Heart right ventricle (tissue), 16 donors: ENCODE data around the gene GRM2. TPM values are rescaled to one million over a fixed set of nuclear protein-coding genes. Genes with fewer than 3 reads are reported as not detected.

Experiments used
- ATAC-seq, 8 donors: fragments of 200-7000 bp; cut with Tn5 transposase; one replicate each; pipeline ENCODE4 v1.9.1; 2020; ENCODE audit warnings: mild to moderate bottlenecking in 8 of 8, moderate library complexity in 8 of 8, moderate number of reproducible peaks in 1 of 8
- DNase-seq, 2 donors: peaks; one replicate each; pipeline ENCODE4 v3.0.0-alpha.2; 2020
- H3K27ac ChIP-seq, 10 donors: fragments of 200-600 bp; sonication (generic) in 2 of 10; one replicate each; pipeline versions ENCODE4 v1.5.0 to v1.8.0; 2020 to 2022; ENCODE audit warnings: mild to moderate bottlenecking in 3 of 10
- H3K27me3 ChIP-seq, 7 donors: fragments of 200-600 bp; one replicate each; pipeline ENCODE4 v1.8.0; 2021 to 2022; ENCODE audit warnings: mild to moderate bottlenecking in 2 of 7
- H3K36me3 ChIP-seq, 9 donors: fragments of 200-600 bp; sonication (generic) in 1 of 9; one replicate each; pipeline versions ENCODE4 v1.5.0 to v1.8.0; 2020 to 2022; ENCODE audit warnings: mild to moderate bottlenecking in 2 of 9
- H3K4me1 ChIP-seq, 9 donors: fragments of 200-600 bp; sonication (generic) in 1 of 9; one replicate each; pipeline versions ENCODE4 v1.5.0 to v1.8.0; 2020 to 2022; ENCODE audit warnings: mild to moderate bottlenecking in 4 of 9
- H3K4me3 ChIP-seq, 10 donors: fragments of 200-600 bp; sonication (generic) in 2 of 10; one replicate each; pipeline versions ENCODE4 v1.5.0 to v1.8.0; 2020 to 2022; ENCODE audit warnings: mild to moderate bottlenecking in 7 of 10, moderate library complexity in 2 of 10
- H3K9me3 ChIP-seq, 11 donors: fragments of 200-600 bp in 10 of 11; sonication (generic) in 2 of 11; one replicate each; pipeline versions ENCODE4 v1.5.0 to v1.8.0; 2013 to 2022; ENCODE audit warnings: mild to moderate bottlenecking in 2 of 11, control low read depth in 1 of 11, moderate library complexity in 1 of 11
- WGBS, 2 donors: extraction: QIAGEN DNeasy Blood & Tissue Kit; methylation state at CpG; one replicate each; pipeline ENCODE4 v1.1.7; 2013; ENCODE audit warnings: inconsistent platforms in 1 of 2; 5-methylcytosine and 5-hydroxymethylcytosine counted together
- intact Hi-C, 10 donors: fragments of 100-400 bp; cut with DNase I; formaldehyde crosslinking; loops; one replicate each; pipeline versions ENCODE4 v1.11.1 to v1.14.2; 2022
- polyA plus RNA-seq, 2 donors: library from polyadenylated mRNA; stranded (reverse); fragments of 200-250 nt; gene quantifications; one replicate each; pipeline ENCODE4 v1.2.3, GENCODE V29; 2013
- total RNA-seq, 10 donors: library from RNA; stranded (reverse); fragmentation: NEBNext Ultra II Directional in 3 of 10; extraction: Animal tissue kit (Norgen Biotek cat#: 25700) in 3 of 10; gene quantifications; one replicate each; pipeline versions ENCODE4 v1.2.1 to v1.2.4, GENCODE V29; 2021 to 2023
- TF ChIP-seq, protein P1 (sequence below), 9 donors: fragments of 200-600 bp; sonication (generic) in 2 of 9; IDR thresholded peaks; one replicate each; pipeline versions ENCODE4 v1.5.0 to v1.8.0; 2021 to 2022; ENCODE audit warnings: antibody characterized with exemption in 9 of 9, mild to moderate bottlenecking in 5 of 9, moderate library complexity in 1 of 9
- donor health status: Arrhythmogenic right ventricular cardiomyopathy.
- donor health status: ischemic (EF 13 %, LVEDD 7.1; RV severe dilation, severe dysfunction).
- donor health status: healthy with polysubstance abuse.
- donor health status: DM: no; HTN: yes; CAD: no.
- donor health status: DM: no; HTN: no; CAD: no.
- donor health status: ischemic (EF 25% LVEDD 6.9; RV normal size, moderate dysfunction).
- donor health status: ischemic (EF 25% LVEDD 5.7; RV mildly dilated, moderate dysfunction).
- donor health status: healthy.
- donor health status: DM: yes; HTN: yes; CAD: no.
- donor health status: Ischemic cardiomyopathy.
- donor health status: ischemic (EF 35%, LVEDD 5.7; RV mildly dilated, moderate dysfunction).
- donor health status: nonischemic (EF 11% LVEDD 7.7; RV severe dilation, severe dysfunction).
- donor health status: DM: yes; HTN: yes; CAD: no.
- donor health status: PGD.
- donor health status: ischemic (EF 29% LVEDD 5.4; RV normal size, mild dysfunction).
- donor health status: nonischemic (EF 23%, LVEDD 6.1; RV moderate dilation, normal function).

GRM2 gene
- total and polyA plus RNA-seq, 12 donors, result 0.04 to 0.66 (median 0.37) TPM; not detected in 1

DNA sequence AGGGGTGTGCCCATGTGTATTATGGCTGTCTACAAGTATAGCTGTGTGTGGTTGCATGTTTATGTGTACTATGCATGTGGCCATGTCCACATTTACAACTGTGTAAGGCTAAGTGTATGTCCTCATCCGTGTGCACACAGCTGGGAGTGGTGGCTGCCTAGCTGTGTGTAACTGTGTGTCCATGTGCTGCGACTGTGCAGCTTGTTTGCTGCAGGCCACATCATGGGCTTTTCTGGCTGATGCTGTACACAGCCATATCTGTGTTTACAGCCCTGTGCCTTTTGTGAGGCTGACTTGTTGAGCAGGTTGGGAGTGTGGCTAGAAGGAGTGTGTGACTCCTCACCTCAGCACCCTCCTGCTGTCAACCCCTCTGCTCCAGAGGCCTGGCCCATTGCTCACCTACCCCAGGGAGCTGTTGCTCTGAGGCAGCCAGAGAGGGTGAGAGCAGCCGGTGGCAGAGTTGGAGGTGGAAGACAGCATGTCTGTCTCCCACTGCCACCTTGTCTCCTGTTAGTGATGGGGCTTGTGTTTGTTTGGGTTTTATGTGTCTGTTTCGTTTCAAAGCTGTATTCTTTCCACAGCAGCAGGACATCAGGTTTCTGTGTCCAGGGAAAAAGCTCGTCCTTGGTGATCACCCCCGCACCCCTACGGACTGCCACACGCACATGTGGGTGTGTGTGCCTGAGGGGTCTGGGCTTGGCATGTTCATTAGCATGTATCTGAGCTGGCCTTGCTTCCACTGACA lies 1.4 kb upstream of the GRM2 start:
- Histone ChIP-seq H3K9me3 (no peaks in the 10 kb centered on the region), H3K27ac (no peak overlapping the region), H3K4me3 (no peak overlapping the region), H3K27me3 (peaks cover 0 to 3% (median 0%) of the 10 kb centered on the region in 7 donors), H3K4me1 (peaks cover 0 to 29% (median 5%) of the 10 kb centered on the region in 9 donors), H3K36me3 (peaks cover 0 to 51% (median 20%) of the 10 kb centered on the region in 9 donors)
- TF ChIP-seq, protein P1, sequence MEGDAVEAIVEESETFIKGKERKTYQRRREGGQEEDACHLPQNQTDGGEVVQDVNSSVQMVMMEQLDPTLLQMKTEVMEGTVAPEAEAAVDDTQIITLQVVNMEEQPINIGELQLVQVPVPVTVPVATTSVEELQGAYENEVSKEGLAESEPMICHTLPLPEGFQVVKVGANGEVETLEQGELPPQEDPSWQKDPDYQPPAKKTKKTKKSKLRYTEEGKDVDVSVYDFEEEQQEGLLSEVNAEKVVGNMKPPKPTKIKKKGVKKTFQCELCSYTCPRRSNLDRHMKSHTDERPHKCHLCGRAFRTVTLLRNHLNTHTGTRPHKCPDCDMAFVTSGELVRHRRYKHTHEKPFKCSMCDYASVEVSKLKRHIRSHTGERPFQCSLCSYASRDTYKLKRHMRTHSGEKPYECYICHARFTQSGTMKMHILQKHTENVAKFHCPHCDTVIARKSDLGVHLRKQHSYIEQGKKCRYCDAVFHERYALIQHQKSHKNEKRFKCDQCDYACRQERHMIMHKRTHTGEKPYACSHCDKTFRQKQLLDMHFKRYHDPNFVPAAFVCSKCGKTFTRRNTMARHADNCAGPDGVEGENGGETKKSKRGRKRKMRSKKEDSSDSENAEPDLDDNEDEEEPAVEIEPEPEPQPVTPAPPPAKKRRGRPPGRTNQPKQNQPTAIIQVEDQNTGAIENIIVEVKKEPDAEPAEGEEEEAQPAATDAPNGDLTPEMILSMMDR (IDR thresholded peaks at IDR 0.05), result no peak
- 89 to 91% methylated on average over 8 of the region's 8 CpGs for WGBS, 2 donors
- ATAC-seq (no peak), DNase-seq (no peak)
- intact Hi-C loops, result no loop called here

DNA sequence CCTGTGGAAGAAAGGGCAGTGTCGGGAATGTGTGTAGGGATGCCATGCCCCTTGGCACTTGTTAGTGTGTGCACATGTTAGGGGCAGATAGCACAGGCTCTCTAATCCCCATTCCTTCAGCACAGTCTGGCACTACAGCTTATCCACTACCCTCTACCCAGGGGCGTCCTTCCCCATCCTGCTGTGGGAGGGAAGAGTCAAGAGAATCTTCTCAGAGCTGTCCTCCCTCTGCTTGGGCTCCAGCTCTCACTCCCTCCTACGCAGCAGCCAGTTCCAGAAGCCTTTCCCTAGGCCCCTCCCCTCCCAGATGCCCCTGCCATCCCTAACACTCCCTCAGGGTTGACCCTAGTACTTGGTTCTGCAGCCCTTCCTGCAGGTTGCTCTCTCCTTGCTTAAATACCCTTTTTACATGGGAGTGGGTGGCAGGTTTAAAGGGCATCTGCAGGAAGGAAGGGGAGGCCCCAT lies 815 bp upstream of the GRM2 start:
- TF ChIP-seq, protein P1 (IDR thresholded peaks at IDR 0.05), result no peak
- Histone ChIP-seq H3K36me3 (peaks cover 0 to 46% (median 18%) of the 10 kb centered on the region in 9 donors), H3K9me3 (no peaks in the 10 kb centered on the region), H3K27me3 (peaks cover 0 to 3% (median 0%) of the 10 kb centered on the region in 7 donors), H3K27ac (no peak overlapping the region), H3K4me1 (peaks cover 0 to 27% (median 5%) of the 10 kb centered on the region in 9 donors), H3K4me3 (no peak overlapping the region)
- WGBS, 2 donors, result 82 to 84% methylated on average over 3 of the region's 3 CpGs
- ATAC-seq, result no peak
- intact Hi-C loops, result no loop called here
- DNase-seq, result no peak

DNA sequence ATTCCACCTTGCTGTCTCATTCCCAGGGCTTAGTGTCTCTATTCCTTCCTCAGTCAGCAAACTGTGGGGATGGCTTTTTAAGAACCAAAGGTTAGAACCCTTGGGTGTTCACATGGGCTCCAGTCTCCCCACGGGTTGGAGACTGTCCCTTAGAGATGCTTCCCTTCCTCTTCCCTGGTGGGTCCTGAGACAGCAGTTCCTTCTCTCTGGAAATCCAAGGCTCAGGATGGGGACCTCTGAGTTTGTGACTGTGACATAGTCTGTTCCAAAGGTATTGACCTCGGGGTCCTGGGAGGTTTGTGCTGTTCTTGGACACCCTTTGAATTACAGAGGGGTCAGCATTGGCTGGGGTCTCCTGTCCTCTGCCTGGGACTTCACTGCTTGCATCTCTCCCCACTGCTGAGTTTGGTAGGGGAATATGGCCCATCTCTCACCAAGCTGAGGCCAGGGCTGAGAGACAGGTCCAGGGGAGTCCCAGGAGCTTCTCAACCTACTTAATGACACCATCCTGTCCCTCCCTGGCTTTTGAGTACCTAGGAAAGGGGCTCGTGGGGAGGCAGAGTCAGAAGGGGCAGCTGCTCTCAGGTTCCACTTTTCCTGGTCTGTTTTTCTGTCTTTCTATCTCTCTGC lies 1.5 kb downstream of the GRM2 start:
- H3K9me3 ChIP-seq, result no peaks in the 10 kb centered on the region
- peaks cover 0 to 22% (median 5%) of the 10 kb centered on the region in 9 donors for H3K4me1 ChIP-seq
- H3K36me3 ChIP-seq, result peaks cover 0 to 24% (median 11%) of the 10 kb centered on the region in 9 donors
- H3K27me3 ChIP-seq, result peaks cover 0 to 3% (median 0%) of the 10 kb centered on the region in 7 donors
- no peak overlapping the region for H3K27ac ChIP-seq
- DNase-seq, result no peak
- no peak for ATAC-seq
- intact Hi-C loops, result no loop called here
- TF ChIP-seq, protein P1 (IDR thresholded peaks at IDR 0.05), result no peak
- no peak overlapping the region for H3K4me3 ChIP-seq
- 80 to 81% methylated on average over 3 of the region's 3 CpGs for WGBS, 2 donors

DNA sequence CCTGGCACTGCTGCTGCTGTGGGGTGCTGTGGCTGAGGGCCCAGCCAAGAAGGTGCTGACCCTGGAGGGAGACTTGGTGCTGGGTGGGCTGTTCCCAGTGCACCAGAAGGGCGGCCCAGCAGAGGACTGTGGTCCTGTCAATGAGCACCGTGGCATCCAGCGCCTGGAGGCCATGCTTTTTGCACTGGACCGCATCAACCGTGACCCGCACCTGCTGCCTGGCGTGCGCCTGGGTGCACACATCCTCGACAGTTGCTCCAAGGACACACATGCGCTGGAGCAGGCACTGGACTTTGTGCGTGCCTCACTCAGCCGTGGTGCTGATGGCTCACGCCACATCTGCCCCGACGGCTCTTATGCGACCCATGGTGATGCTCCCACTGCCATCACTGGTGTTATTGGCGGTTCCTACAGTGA lies 2.1 kb downstream of the GRM2 start:
- no peak overlapping the region for H3K27ac ChIP-seq
- TF ChIP-seq, protein P1 (IDR thresholded peaks at IDR 0.05), result no peak
- no peak overlapping the region for H3K4me3 ChIP-seq
- peaks cover 0 to 17% (median 5%) of the 10 kb centered on the region in 9 donors for H3K36me3 ChIP-seq
- 95 to 96% methylated on average over 17 of the region's 17 CpGs for WGBS, 2 donors
- no peaks in the 10 kb centered on the region for H3K9me3 ChIP-seq
- H3K4me1 ChIP-seq, result peaks cover 0 to 16% (median 5%) of the 10 kb centered on the region in 9 donors
- ATAC-seq, result no peak
- no peak for DNase-seq
- intact Hi-C loops, result no loop called here
- H3K27me3 ChIP-seq, result peaks cover 0 to 3% (median 0%) of the 10 kb centered on the region in 7 donors
